Stimulated activated CD4-positive, alpha-beta T cell treated with anti-CD3 and anti-CD28 coated beads, TNF-alpha, amount 100 ng/mL, for 48 hours (primary cell): ENCODE results near the gene NTSR1.
"Not testable (repeated sequence)": the region's sequence is repeated elsewhere in the genome, so short reads cannot be mapped to it uniquely, and the experiment has no call there.

Experiments
- DNase-seq, 3 donors: peaks; one replicate each; pipeline ENCODE4 v3.0.0-alpha.2; 2020; ENCODE audit warnings: low read depth in 3 of 3

NTSR1 gene

DNA sequence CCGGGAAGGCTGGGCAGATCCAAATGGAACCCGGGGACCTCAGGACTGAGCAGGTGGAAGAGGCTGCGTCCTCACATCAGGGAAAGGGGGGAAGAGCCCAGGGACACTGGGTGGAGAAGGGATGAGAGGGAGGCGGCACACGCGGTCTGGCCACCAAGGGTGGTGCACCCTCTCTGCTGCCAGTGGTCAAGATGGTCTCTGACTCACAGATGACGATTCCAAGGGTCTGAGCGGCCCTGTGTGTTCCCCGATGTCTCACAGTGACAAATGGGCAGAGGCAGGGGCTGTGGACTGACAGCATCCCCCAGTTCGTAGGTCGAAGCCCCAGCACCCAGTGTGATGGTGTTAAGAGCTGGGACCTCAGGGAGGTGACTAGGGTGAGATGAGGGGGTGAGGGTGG lies 34.3 kb upstream of the NTSR1 start:
- DNase-seq: no peak

DNA sequence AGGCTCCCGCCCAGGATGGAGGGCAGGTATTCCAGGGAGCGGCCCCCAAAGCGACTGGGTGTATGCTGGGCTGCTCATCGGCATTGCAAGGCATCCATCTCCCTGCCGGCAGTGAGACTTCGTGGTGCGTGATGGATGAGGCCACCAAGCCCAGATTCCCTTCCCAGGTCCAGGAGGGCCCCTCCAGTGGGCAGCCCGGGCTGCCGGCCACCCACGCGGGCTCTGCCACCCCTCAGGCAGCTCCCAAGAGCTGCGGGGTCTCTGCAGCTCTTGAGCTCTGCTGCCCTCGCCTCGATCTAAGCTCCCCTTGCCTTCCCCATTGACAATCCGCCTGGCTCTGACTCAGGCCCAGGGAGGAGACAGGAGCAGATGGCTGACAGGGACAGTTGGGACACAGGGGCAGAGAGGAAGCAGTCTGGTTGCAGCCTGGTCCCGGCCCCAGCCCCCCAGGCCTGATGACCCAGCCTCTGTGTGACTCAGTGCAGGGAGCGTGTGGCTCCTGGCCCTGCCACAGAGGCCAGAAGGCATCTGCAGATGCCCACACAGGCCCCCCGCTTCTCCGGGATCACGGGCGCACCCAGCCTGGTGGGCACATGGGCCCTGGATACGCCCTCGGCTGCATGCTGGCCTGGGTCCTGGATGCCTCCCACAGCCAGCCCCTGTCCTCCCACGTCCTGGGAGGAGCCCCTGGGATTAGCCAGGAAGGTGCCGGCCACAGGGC lies 33.3 kb upstream of the NTSR1 start:
- no peak for DNase-seq

DNA sequence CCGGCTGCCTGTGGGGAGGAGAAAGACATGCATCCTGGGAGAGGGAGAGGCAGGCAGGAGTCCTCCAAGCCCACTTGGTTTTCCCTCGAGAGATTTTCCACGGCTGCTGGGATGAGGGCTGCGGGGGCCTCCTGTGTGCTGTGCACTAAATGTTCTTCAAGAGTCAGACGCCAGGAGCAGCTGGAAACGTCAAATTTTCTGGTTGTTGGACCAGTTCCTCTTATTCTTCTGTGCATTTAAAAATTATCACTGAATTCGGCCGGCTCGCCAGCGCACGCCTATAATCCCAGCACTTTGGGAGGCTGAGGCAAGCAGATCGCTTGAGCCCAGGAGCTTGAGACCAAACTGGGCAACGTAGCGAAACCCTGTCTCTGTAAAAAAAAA lies 32.8 kb upstream of the NTSR1 start:
- no peak for DNase-seq

DNA sequence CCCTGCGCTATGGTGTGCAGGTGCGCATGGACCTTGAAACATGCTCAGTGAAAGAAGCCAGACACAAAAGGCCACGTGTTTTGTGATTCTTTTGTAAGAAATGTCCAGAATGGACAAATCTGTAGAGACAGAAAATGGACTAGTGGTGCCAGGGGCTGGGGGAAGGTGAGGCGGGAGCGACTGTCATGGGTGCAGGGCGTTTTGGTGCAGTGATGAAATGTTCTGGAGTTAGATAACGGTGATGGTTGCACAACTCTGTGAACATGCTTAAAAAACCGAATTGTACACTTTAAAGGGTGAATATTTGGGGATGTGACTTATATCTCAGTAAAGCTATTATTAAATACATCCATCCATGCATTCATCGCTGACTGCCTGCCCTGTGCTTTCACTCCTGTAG lies 31.7 kb upstream of the NTSR1 start:
- no peak for DNase-seq

DNA sequence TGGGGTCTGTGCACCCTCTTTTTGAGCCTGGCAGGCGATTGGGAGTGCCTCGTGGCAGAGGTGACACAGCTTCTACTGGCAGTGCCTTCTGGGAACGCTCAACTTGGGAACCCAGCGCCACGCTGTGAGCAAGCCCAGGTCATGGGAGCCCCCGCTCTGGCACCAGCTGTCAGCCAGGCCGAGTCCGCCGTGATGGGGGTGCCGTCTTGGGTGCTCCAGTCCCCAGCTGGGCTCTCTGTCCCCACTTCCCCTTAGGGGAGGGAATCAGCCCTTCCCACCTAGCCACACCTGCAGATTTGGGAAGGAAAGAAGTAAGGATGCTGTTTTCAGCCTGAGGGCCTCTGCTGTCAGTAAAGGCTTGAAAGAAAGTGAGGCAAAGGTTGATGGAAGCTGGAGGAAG lies 31.0 kb upstream of the NTSR1 start:
- no peak for DNase-seq

DNA sequence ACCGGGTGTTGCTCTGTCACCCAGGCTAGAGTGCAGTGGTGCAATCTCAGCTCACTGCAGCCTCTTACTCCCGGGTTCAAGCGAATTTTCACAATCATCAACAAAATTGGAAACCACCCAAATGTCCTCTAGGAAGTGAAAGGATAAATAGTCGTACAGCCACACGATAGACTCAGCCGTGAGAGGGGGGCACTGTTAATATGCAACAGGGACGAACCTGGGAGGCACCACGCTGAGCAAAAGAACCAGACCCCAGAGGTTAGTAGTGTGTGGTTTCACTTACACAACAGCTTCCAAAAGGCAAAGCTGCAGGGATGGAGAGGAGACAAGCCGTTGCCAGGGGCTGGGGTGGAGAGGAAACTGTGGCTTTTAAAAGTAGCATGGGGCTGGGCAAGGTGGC lies 30.1 kb upstream of the NTSR1 start:
- no peak for DNase-seq

DNA sequence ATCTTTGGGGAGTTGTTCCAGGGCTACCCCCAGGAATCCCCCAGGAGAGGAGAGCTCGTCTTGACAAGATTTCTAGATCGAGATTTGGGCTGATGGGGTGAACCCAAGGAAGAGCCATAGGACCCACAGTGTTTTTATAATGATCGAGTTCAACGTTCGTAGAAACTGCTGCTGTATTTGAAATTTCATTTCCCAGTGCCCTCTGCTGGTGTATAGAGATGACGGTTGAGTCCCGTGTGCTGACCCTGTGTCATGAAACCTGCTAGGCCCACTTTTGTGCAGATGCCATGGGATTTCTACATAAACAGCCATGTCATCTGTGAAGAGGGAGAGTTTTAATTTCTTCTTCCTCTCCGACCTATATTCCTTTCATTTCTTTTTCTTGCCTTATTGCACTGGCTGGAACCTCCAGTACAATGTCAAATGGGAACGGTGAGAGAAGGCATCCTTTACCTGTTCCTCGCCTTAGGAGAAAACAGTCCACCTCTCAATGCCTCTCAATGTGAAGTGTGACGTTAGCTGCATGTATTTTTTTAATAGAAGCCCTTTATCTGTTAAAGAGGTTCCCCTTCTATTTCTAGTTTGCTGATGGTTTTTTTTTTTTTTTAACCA lies 28.6 kb upstream of the NTSR1 start:
- no peak for DNase-seq

DNA sequence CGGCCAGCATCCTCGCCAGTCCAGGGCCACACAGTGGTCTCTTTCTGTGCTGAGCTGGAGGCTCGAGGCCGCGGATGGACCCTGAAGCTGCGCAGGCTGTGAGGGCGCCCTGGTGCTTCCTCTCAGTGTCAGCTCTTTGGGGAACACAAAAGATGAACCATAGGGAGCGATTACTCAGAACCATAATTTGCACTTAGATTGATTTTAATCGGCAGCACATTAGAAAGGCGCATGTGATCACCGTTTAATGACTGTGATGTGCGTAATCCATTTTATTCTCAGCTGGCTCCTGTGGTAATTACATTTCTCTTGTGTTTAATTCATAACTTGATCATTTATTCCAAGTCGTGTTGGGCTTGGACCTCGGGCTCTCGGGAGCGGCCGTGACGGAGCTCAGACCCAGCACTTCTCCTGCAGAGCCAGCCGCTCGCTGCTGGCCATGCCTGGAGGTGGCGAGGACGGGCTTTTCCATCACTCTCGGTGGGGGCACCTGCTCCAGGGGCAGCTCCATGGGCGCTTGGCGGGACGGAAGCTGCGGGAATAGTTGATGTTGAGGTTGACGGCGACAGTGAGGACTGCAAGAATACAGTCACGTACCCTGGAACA lies 25.6 kb upstream of the NTSR1 start:
- no peak for DNase-seq

DNA sequence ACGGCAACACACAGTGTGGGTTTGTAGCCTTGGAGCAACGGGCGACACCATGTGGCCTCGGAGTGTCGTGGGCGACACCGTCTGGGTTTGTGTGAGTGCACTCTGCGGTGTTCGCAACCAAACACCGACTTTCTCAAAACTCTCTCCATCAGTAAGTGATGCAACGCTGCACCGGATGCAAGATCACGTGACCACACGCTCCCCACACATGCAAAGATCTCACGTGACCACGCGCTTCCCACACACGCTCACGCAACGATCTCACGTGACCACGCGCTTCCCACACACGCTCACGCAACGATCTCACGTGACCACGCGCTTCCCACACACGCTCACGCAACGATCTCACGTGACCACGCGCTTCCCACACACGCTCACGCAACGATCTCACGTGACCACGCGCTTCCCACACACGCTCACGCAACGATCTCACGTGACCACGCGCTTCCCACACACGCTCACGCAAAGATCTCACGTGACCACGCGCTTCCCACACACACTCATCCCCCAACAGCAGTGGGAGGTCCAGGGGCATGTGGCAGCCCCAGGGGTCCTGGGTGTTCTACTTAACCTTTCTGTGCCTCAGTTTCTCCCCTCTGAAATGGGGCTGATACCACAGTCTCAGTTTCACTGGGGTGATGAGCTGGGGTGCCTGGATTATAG lies 24.8 kb upstream of the NTSR1 start:
- DNase-seq: not testable (repeated sequence)

DNA sequence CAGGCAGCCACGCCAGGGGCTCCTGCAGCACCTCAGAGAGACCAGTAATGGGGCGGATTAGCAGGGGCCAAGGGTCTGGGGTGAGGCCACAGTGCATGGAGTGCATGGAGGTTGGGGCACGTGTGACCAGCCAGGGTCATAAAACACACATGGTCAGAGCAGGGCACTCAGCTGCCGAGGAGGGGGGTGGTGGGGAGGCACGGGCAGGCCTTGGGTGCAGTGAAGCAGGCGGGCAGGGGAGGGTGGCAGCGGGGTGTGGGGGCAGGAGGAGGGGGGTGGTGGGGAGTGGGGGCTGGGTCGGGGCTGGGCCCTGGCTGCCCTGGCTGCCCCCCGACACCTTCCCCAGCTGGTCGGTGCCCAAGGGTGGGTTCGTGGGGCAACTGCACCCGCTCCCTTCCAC lies 23.7 kb upstream of the NTSR1 start:
- no peak for DNase-seq

DNA sequence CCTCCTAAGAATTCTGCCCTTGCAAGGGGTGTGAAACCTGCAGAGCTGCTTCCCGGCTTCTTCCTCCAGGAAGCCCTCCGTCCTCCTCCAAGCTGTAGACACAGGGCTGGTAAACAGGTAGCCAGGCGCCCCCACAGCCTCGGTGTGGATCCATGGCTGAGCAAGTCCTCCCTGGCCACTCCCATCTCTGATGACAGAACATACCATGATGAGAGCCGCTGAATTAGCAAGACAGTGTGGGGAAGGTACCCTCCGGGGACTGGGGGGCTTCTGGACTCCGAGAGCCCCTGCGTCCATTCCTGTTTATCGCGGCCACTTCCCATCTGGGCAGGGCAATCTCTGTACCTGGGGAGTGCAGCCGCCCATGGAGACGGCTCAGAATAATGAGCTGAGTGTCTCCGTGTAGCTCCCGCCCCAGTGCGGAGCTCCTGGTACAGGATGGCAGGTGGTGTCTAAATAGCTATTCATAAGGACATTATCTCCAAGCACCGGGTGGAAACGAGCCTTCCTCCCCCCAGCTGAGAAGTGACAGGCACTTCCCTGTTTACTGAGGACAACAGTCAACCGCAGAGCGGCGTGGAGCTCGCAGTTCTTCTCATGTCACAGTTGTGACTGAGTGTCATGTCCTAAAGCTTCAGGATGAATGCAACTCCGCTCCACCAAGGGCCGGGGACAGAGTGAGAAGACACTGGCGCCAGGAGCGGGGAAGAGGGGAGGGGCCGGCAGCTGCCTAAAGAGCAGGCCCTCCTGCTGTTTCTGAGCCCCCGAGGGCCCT lies 22.7 kb upstream of the NTSR1 start:
- DNase-seq: no peak

DNA sequence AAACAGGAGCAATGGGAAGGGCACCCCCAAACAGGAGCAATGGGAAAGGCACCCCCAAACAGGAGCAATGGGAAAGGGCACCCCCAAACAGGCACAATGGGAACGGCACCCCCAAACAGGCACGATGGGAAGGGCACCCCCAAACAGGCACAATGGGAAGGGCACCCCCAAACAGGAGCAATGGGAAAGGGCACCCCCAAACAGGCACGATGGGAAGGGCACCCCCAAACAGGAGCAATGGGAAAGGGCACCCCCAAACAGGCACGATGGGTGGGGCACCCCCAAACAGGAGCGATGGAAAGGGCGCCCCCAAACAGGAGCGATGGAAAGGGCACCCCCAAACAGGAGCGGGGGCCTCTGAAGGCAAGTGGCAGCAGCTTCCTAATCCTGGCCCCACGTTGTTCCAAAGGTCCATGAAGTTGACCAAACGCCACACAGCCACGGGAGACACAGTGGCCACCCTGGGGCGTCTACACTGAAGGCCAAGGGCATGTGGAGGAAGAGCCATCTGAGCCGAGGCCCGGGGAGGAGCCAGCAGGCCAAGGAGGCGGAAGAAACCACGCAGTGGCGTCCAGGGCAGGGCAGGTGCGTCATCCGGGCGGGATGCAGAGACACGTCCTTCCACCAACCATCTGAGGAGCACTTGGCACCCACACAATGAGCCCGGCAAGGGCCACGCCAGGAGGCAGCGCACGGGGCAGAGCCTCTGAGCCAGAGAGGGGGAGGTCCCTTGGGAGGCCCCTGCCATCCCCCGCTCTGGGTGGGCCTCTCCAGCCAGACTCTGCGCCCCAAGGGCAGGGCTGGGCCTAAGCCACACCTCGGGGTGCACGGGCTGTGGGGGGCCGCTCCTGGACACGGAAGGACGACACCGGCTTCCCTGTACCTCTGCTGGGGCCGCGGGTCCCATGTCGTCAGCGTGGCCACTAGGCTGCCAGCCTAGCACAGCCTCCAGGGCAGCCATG lies 21.5 kb upstream of the NTSR1 start:
- DNase-seq: no peak

DNA sequence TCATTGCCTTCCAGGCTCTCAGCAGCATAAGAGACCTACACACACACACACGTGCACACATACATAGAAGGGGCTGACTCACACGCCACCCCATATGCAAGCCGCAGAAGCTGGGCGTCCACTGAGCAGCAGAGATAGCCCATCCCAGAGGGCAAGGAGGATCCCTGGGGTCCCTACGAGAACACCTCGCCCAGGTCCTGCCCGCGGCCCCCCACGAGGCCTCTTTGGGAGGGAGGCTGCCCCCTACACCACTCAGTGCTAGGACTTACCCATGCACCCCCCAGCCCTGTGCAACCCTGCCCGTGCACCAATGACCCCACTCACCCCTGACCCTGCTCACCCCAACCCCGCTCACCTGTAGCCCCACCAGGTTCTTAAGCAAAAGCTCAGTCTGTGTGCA lies 20.6 kb upstream of the NTSR1 start:
- DNase-seq: no peak

DNA sequence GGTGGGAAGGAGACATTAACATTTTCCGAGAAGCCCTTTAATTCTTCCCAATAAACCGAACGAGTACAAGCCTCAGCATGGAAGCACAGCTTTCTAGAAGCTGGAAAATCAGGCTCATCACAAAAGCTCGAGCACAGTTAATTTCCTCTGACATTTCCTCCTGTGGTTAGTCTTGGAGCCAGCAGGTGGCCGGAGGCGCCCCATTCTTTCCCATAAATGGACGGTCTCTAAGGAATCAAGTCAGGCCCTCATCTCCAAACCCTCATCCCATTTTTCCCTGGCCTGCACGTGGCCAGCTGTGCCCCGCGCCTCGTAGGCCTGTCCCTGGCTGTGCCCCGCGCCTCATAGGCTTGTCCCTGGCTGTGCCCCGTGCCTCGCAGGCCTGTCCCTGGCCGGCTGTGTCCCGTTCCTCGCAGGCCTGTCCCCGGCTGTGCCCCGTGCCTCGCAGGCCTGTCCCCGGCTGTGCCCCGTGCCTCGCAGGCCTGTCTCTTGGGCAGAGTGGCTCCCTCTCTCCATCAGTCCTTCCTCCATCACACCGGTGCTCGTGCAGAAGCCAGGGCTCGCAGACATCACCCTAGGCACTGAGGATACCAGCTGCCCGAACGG lies 19.7 kb upstream of the NTSR1 start:
- no peak for DNase-seq

DNA sequence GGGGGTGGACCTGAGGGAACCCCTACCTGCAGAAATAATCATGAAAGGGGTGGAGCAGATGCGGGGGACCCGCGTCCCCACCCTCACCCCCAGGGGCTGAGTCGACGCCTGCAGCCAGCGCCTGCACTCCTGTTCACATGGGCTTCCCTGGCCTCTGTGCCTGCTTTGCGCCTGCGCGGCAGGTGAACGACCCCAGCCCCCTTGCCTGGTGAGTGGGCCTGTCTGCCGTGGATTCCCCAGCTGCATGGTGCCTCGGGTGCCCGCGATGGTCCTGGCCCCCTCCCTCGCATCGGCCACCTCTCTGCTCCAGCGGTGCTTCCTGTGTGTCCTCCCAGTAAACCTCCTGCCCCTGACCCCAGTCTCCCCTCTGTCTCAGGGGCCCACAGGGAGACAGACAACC lies 18.8 kb upstream of the NTSR1 start:
- no peak for DNase-seq

DNA sequence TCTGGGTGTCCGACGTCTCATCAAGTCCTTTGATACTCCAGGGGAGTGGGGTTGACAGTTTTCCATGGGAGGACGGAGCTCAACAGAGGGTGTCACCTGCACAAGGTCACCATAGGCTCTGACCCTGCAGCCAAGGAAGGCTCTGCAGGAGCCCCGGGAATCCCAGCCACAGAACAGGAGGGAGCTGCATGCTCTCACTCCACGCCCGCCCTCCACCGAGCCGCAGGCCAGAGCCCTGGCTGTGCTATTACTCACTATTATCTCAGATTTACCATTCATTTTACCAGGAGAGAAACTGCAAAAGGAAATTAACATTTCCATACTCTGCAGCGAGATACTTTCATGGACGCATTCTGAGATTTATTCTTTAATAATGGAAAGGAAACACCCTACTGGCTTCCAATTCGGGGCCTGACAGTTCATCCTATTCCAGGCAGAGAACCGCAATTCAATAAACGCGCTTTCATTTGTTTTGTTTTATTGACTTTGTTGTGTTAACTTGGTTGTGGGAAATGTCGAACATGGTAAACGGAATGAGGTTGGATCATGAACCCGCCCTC lies 18.3 kb upstream of the NTSR1 start:
- no peak for DNase-seq

DNA sequence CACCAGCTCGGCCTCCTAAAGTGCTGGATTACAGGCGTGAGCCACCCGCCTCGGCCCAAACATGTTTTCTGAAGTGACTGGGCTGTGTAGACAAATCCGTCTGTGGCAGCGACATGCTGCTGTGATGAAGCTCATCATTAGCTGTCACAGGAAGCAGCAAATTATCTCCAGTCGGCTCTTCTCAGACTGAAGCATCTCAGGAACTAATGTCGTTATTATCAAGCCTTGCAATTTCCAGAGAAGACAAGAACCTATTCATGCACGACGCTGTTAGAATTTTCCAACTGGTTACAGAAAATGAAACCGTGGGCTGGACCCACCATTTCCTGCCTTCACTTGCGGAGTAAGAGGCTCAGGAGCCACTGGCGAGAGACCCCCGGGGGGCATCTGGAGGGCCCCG lies 17.1 kb upstream of the NTSR1 start:
- DNase-seq: no peak

DNA sequence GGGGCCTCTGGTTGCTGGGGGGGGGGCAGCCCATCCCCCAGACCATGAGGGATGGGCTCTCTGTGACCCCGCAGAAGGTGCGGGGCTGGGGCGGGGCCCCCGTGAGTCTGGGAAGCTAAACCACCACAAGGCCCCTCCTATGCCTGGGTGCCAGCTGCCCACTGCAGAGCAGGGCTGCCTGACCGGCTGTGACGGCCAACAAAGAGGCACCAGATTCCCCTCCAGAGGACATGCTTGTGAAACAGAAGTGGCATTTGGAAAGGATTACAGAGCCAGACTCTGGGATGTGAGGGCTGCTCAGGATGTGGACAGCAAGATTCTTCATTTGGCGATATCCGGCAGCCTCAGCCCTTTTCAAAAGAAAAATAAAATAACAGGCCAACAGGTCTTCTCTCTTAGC lies 16.5 kb upstream of the NTSR1 start:
- no peak for DNase-seq

DNA sequence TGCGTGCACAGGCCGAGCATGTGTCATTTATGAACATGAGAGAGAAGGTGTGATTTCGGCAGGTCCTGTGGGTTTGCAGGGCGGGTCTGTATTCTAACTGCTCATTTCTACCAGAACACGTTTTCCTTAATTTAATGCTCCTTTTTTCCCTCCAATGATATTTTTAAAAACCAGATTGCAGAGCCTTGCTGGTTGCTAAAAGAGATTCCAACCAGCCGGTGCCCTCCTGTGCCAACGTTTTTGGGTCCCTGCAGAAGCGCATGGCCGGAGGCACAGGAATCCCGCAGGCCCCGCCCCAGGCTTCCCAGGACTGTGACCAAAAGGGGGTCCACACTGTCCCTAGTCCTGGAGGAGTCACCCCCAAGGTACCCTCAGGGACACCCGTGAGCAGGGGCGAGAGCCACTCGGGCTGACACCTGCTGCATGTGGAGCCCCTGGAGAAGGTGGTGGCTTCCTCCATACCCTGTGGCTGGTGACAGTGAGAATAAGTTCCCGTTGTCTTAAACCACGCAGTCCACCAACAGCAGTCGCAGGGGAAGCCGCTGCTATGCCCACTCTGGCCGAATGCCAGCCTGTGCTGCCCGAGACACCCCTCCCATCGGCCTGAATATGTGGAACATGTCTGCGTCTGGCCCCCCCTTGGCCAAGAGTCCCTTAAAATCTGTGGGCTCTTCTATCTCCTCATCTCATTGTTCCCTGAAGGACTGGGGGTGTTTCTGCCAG lies 15.7 kb upstream of the NTSR1 start:
- no peak for DNase-seq

DNA sequence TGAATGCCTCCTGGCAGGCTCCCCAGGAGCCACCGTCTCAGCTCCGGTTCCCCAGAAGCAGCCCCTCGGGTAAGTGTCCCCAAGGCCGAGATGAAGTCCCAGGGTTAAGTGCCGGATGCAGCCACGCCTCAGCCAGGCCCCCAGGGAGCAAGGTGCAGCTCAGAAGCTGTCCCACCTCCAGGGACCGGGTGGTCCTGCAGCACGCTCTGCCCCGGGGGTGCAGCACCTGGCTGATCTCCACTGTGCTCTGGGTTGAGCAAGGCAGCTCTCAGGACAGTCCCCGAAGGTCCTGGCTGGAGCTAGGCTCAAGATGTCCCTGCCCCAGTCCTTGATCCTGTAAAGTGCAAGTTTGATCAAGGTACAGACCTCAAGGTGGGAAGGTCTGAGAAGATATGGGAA lies 15.1 kb upstream of the NTSR1 start:
- no peak for DNase-seq
